Measurements from ENCODE around the gene AFTPH.

Gene AFTPH

DNA sequence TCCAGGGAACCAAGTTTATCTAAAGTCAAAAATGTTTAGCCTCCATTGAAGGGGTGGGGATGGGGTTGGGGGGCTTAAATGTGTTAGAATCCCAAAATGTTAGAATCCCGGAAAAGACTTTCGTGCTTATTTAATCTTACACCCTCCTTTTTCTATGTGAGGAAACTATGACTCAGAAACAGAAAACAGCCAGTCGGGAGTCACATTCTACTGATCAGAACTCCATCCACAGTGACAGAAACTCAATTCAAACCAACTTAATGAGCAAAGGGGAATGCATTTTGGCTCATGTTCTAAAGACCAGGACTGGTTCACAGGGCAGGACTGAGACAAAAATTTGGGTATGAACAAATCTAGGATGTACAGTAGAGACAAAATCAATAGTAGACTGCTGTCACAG is 31.9 kb upstream of the AFTPH start:
- Histone ChIP-seq H3K27ac (ENCODE audit: low read length) (no peak overlapping the region), H3K9ac (ENCODE audit: low read length) (no peak overlapping the region), H3F3A (ENCODE audit: insufficient read depth, low read length) (no peaks in the 10 kb centered on the region), H3K36me3 (replicated peaks; ENCODE audit: insufficient read depth, low read length) (no peaks in the 10 kb centered on the region), H3K4me2 (ENCODE audit: low read depth, low read length) (no peak overlapping the region), H4K20me1 (ENCODE audit: insufficient read depth, low read length) (no peaks in the 10 kb centered on the region), H3K79me2 (ENCODE audit: low read length) (no peaks in the 10 kb centered on the region), H3K9me3 (replicated peaks; ENCODE audit: insufficient read depth, low read length) (no peaks in the 10 kb centered on the region), H3K4me3 (ENCODE audit: low read length) (no peak overlapping the region), H3K9me2 (replicated peaks; ENCODE audit: insufficient read depth, low read length) (no peaks in the 10 kb centered on the region), H2AFZ (ENCODE audit: low read length) (no peak overlapping the region), H3K27me3 (replicated peaks; ENCODE audit: insufficient read depth, low read length) (no peaks in the 10 kb centered on the region), H3K4me1 (ENCODE audit: low read length) (peaks cover 20% of the 10 kb centered on the region)
- TF ChIP-seq EZH2phosphoT487 (IDR thresholded peaks at IDR 0.05; ENCODE audit: low read length) (no peak), EZH2 (optimal IDR thresholded peaks at IDR 0.05; ENCODE audit: low read depth, low read length) (no peak)
- TF ChIP-seq, protein P1, sequence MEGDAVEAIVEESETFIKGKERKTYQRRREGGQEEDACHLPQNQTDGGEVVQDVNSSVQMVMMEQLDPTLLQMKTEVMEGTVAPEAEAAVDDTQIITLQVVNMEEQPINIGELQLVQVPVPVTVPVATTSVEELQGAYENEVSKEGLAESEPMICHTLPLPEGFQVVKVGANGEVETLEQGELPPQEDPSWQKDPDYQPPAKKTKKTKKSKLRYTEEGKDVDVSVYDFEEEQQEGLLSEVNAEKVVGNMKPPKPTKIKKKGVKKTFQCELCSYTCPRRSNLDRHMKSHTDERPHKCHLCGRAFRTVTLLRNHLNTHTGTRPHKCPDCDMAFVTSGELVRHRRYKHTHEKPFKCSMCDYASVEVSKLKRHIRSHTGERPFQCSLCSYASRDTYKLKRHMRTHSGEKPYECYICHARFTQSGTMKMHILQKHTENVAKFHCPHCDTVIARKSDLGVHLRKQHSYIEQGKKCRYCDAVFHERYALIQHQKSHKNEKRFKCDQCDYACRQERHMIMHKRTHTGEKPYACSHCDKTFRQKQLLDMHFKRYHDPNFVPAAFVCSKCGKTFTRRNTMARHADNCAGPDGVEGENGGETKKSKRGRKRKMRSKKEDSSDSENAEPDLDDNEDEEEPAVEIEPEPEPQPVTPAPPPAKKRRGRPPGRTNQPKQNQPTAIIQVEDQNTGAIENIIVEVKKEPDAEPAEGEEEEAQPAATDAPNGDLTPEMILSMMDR (IDR thresholded peaks at IDR 0.05; ENCODE audit: low read length): no peak
- DNase-seq: no peak

DNA sequence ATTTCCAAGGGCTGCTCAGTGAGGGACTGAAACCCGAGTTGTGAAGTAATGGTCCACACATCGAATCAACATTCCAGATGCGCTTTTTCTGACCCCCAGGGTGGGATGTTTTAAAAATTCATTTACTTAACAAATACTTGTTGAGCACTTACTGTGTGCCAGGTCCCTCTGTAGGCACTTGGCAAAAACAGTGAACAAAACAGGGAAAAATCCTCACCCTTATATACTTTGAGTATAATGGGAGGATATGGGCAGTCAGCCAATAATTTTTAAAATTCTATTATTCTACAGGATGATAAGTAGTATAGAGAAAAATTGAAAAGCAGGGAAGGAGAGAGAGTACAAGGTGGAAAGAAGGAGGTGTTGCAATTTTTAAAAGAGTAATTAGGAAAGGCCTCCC is 31.3 kb upstream of the AFTPH start:
- no peak overlapping the region for H3K9ac ChIP-seq (ENCODE audit: low read length)
- no peaks in the 10 kb centered on the region for H3K9me2 ChIP-seq (replicated peaks; ENCODE audit: insufficient read depth, low read length)
- H2AFZ ChIP-seq (ENCODE audit: low read length): no peak overlapping the region
- no peak overlapping the region for H3K27ac ChIP-seq (ENCODE audit: low read length)
- H3K4me1 ChIP-seq (ENCODE audit: low read length): peaks cover 20% of the 10 kb centered on the region
- H3K79me2 ChIP-seq (ENCODE audit: low read length): no peaks in the 10 kb centered on the region
- H3K27me3 ChIP-seq (replicated peaks; ENCODE audit: insufficient read depth, low read length): no peaks in the 10 kb centered on the region
- TF ChIP-seq, protein P1 (IDR thresholded peaks at IDR 0.05; ENCODE audit: low read length): no peak
- TF ChIP-seq EZH2phosphoT487 (IDR thresholded peaks at IDR 0.05; ENCODE audit: low read length) (no peak), EZH2 (optimal IDR thresholded peaks at IDR 0.05; ENCODE audit: low read depth, low read length) (no peak)
- DNase-seq: no peak
- H3F3A ChIP-seq (ENCODE audit: insufficient read depth, low read length): no peaks in the 10 kb centered on the region
- H3K9me3 ChIP-seq (replicated peaks; ENCODE audit: insufficient read depth, low read length): no peaks in the 10 kb centered on the region
- no peak overlapping the region for H3K4me2 ChIP-seq (ENCODE audit: low read depth, low read length)
- H3K4me3 ChIP-seq (ENCODE audit: low read length): no peak overlapping the region
- no peaks in the 10 kb centered on the region for H4K20me1 ChIP-seq (ENCODE audit: insufficient read depth, low read length)
- H3K36me3 ChIP-seq (replicated peaks; ENCODE audit: insufficient read depth, low read length): no peaks in the 10 kb centered on the region

DNA sequence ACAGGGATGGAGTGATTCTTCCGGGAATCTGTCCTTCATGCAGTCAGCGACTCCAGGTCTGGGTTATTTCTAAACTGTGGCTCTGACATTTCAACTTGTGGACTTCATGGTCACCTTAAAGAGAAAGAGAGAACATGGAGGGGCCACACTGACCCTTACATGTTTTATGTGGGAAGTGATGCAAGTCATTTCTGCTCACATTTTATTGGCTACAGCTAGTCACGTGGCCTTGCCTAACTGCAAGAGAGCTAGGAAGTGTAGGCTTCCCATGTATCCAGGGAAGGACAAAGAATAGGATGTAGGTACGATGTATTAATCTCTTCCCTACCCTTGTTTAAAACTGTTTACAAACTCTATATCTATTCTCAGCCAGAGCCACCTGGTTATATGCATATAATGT is 30.3 kb upstream of the AFTPH start:
- Histone ChIP-seq H3K9ac (ENCODE audit: low read length) (no peak overlapping the region), H4K20me1 (ENCODE audit: insufficient read depth, low read length) (no peaks in the 10 kb centered on the region), H3K4me3 (ENCODE audit: low read length) (no peak overlapping the region), H3K79me2 (ENCODE audit: low read length) (no peaks in the 10 kb centered on the region), H3K4me1 (ENCODE audit: low read length) (peaks cover 12% of the 10 kb centered on the region), H3K27me3 (replicated peaks; ENCODE audit: insufficient read depth, low read length) (no peaks in the 10 kb centered on the region), H3K36me3 (replicated peaks; ENCODE audit: insufficient read depth, low read length) (no peaks in the 10 kb centered on the region), H2AFZ (ENCODE audit: low read length) (no peak overlapping the region), H3K27ac (ENCODE audit: low read length) (no peak overlapping the region), H3K4me2 (ENCODE audit: low read depth, low read length) (no peak overlapping the region), H3K9me3 (replicated peaks; ENCODE audit: insufficient read depth, low read length) (no peaks in the 10 kb centered on the region), H3K9me2 (replicated peaks; ENCODE audit: insufficient read depth, low read length) (no peaks in the 10 kb centered on the region), H3F3A (ENCODE audit: insufficient read depth, low read length) (no peaks in the 10 kb centered on the region)
- no peak for DNase-seq
- TF ChIP-seq, protein P1 (IDR thresholded peaks at IDR 0.05; ENCODE audit: low read length): no peak
- TF ChIP-seq EZH2phosphoT487 (IDR thresholded peaks at IDR 0.05; ENCODE audit: low read length) (no peak), EZH2 (optimal IDR thresholded peaks at IDR 0.05; ENCODE audit: low read depth, low read length) (no peak)
